ENCODE results near the gene CCT8L2. TPM values are rescaled to one million over a fixed set of nuclear protein-coding genes. Genes with fewer than 3 reads are reported as not detected.
A peak's percentile ranks its signal among the peaks of the same experiment; 100 is the strongest.
"Not testable (repeated sequence)": the region's sequence is repeated elsewhere in the genome, so short reads cannot be mapped to it uniquely, and the experiment has no call there.

The CCT8L2 gene
- polyA plus RNA-seq, 2 of the 4 experiments (the other 2 are of a cell fraction) = not detected

DNA sequence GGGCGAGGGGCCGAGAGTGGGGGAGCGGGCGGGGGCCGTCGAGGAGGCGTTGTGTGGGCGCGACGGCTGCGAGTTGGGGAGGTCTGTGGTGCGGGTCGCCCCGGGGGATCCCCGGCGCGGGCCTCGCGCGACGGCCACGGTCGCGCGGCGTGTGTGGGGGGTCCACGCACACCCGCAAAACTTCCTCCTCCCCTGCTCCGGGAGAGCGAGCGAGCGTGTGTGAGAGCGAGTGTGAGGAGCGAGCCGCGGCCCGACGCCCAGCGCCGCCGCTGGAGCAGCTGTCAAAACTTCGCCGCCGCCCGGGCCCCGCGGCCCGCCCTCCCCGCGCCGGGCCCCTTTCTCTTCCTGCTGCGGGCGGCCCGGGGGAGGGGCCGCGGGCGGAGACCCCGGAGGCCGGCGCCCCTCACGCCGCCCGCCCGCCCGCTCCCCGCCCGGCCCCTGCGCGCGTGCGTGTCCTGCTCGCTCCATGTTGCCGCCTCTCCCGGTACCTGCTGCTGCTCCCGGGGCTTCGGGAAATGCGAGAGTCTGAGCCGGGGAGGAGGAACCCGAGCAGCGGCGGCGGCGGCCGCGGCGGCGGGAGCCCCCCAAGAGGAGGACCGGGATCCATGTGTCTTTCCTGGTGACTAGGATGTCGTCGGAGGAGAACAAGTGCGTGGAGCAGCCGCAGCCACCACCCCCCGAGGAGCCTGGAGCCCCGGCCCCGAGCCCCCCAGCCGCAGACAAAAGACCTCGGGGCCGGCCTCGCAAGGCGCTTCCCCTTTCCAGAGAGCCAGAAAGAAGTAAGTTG, 9.0 kb upstream of the CCT8L2 start:
- POLR2A ChIA-PET = no interaction called here
- DNase-seq (ENCODE audit: low read depth in 1 of 2, low spot score in 1 of 2) = no peak
- Histone ChIP-seq H3K9me3 (no peaks in the 10 kb centered on the region), H3K4me2 (peak overlapping the region; percentile 47), H3K27ac (no peak overlapping the region), H3K4me1 (no peaks in the 10 kb centered on the region), H3K4me3 (0 out of 3 replicates have a peak overlapping the region, but pooled peaks have one; percentile 13)
- no CpG with 5 or more reads among the region's 100 CpGs for WGBS (ENCODE audit: missing lambda C conversion rate)
- peak in 1 of 2 experiments; percentile 60; a peak in 1 of 6 replicates for ATAC-seq
- CTCF ChIA-PET = no interaction called here
- TF ChIP-seq SREBF2 (IDR thresholded peaks at IDR 0.05) = no peak
- FAIRE-seq = no peak

DNA sequence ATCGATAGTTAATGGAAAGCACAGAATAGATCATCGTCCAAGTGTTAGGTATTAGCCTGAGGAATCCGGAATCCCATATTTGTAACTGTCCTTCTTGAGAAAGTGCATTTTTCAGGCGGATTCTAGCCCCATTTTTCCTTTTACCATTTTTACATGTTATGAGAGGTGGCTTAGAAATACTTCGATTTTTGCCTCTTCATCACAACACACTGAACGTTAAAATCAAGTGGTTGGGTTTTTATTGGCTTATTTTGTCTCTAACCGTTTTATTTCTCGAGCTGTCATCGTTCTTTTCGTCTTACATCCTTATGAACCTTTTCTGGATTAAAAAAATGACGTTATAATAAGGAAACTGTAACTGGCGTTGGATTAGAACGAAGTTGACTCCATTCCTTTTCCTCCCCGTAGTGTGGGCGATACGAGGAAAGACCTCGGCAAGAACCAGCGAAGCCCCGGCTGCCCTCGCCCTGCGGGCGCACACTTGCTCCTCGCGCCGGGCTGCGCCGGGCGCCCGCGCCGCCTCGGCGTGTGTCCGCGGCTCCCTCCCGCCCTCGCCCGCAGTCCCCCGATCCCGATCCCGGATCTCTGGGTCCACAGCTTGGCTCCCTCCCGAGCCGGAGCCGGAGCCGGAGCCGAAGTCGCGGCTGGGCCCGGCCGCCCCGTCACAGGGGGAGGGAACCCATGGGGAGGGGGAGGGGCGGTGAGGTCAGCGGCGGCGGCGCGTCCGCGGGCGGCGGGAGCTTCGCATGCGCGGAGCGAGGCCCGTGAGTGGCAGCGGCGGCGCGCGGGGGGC, 8.2 kb upstream of the CCT8L2 start:
- POLR2A ChIA-PET; CTCF ChIA-PET; H3K27ac ChIP-seq; ATAC-seq; H3K4me2 ChIP-seq; DNase-seq (ENCODE audit: low read depth in 1 of 2, low spot score in 1 of 2); H3K9me3 ChIP-seq; H3K4me1 ChIP-seq; H3K4me3 ChIP-seq; FAIRE-seq: not testable (repeated sequence)
- WGBS (ENCODE audit: missing lambda C conversion rate) = 37% methylated on average over 27 of the region's 71 CpGs

- CTCF ChIA-PET; POLR2A ChIA-PET; H3K27ac ChIP-seq; H3K4me3 ChIP-seq; FAIRE-seq; H3K4me2 ChIP-seq; H3K4me1 ChIP-seq; H3K9me3 ChIP-seq; ATAC-seq; DNase-seq (ENCODE audit: low read depth in 1 of 2, low spot score in 1 of 2): not testable (repeated sequence)
- WGBS (ENCODE audit: missing lambda C conversion rate) = 12% methylated on average over 4 of the region's 4 CpGs
Observed at GRCh38 chr22:16599648-16600047, 7.0 kb upstream of the CCT8L2 start.

- WGBS (ENCODE audit: missing lambda C conversion rate) = 34% methylated on average over 8 of the region's 8 CpGs
- peak; percentile 91 for FAIRE-seq
- H3K27ac ChIP-seq; H3K4me3 ChIP-seq; H3K4me1 ChIP-seq; H3K9me3 ChIP-seq; DNase-seq (ENCODE audit: low read depth in 1 of 2, low spot score in 1 of 2); CTCF ChIA-PET; POLR2A ChIA-PET; H3K4me2 ChIP-seq; ATAC-seq: not testable (repeated sequence)
Observed at GRCh38 chr22:16595251-16595650, 2.6 kb upstream of the CCT8L2 start.

- H3K27ac ChIP-seq = no peak overlapping the region
- no peak for DNase-seq (ENCODE audit: low read depth in 1 of 2, low spot score in 1 of 2)
- no peak for ATAC-seq
- FAIRE-seq = no peak
- whole genome bisulfite sequencing (ENCODE audit: missing lambda C conversion rate) = 0% methylated on average over 4 of the region's 4 CpGs
- CTCF ChIA-PET = interaction anchor here (0.6 kb wide), 1 partner anchor 141 kb away, joined by 6 read pairs; no protein-coding TSS in a partner anchor
- H3K4me3 ChIP-seq = no peak overlapping the region
- TF ChIP-seq CBX8 (IDR thresholded peaks at IDR 0.05) (no peak), MAX (IDR thresholded peaks at IDR 0.05) (no peak), E2F6 (IDR thresholded peaks at IDR 0.05; ENCODE audit: borderline replicate concordance, low read depth) (no peak), TP53 (CRISPR knock-in tag; IDR thresholded peaks at IDR 0.05) (no peak), PBX3 (IDR thresholded peaks at IDR 0.05) (no peak), JUNB (IDR thresholded peaks at IDR 0.05) (no peak), EHF (CRISPR knock-in tag; IDR thresholded peaks at IDR 0.05) (no peak), CHD4 (IDR thresholded peaks at IDR 0.05; ENCODE audit: borderline replicate concordance) (no peak), HOXA7 (CRISPR knock-in tag; IDR thresholded peaks at IDR 0.05) (no peak), HOXB13 (CRISPR knock-in tag; IDR thresholded peaks at IDR 0.05; ENCODE audit: low read depth) (no peak), USF2 (IDR thresholded peaks at IDR 0.05) (no peak), ATOH8 (CRISPR knock-in tag; IDR thresholded peaks at IDR 0.05; ENCODE audit: low read depth) (no peak), ESRRA (IDR thresholded peaks at IDR 0.05; ENCODE audit: borderline replicate concordance, low read length) (no peak), HEYL (CRISPR knock-in tag; IDR thresholded peaks at IDR 0.05) (no peak), BHLHE40 (IDR thresholded peaks at IDR 0.05; ENCODE audit: low read depth, low read length) (no peak), HMGXB4 (CRISPR knock-in tag; IDR thresholded peaks at IDR 0.05; ENCODE audit: borderline replicate concordance) (no peak), RFX5 (IDR thresholded peaks at IDR 0.05) (no peak)
- POLR2A ChIA-PET = no interaction called here
- no peaks in the 10 kb centered on the region for H3K4me1 ChIP-seq
- no peaks in the 10 kb centered on the region for H3K9me3 ChIP-seq
- H3K4me2 ChIP-seq = no peak overlapping the region
Observed at GRCh38 chr22:16594026-16594425, 1.4 kb upstream of the CCT8L2 start.
